Stimulated activated CD4-positive, alpha-beta T cell treated with anti-CD3 and anti-CD28 coated beads, TNF-alpha, amount 100 ng/mL, for 1 hour (primary cell): ENCODE data around the gene FCN3.

Experiments
- DNase-seq, 3 donors: peaks; one replicate each; pipeline ENCODE4 v3.0.0-alpha.2; 2020; ENCODE audit warnings: low read depth in 3 of 3, low spot score in 1 of 3

FCN3 gene

GRCh38 chr1:27360159-27361043, 14.2 kb downstream of the FCN3 start:
- DNase-seq = peak in 1 of 3 donors; percentile 29

DNA sequence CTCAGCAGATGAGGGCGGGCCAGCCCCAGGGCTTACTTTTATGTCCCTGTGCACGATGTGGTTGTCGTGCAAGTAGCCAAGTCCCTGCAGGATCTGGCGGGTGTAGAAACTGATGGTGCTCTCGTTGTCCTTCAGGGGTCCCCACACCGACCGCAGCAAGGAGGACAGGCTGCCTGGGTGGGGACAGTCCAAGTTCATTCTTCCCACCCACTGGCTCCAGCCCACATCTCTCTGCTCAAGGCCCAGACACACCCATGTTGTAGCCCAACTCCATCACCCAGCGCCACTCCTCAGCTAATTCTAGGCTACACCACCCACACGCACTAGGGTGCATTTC, 14.8 kb downstream of the FCN3 start:
- no peak for DNase-seq

DNA sequence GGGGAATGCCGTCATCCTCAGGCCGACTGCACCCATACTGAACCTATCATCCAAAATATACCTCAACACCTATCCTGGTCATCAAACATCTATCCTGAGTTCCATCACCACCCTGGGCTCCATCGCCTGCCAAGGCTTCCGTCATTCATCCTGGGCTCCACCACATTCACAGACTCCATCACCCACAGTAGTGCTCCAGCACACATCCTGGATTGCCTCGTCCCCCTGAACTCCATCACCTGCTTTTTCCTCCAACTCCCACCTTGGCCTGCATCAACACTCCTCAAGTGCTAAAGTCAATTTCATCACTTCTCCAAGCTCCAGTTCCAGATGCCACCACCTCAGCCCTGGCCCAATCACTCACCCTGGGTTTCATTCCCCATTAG, 15.7 kb downstream of the FCN3 start:
- no peak for DNase-seq

- DNase-seq = no peak
These were observed 16.3 kb downstream of the FCN3 start for GRCh38 chr1:27358038-27358927.

GRCh38 chr1:27357281-27358037, 17.2 kb downstream of the FCN3 start:
- peak; percentile 56 to 80 (median 69) for DNase-seq

DNA sequence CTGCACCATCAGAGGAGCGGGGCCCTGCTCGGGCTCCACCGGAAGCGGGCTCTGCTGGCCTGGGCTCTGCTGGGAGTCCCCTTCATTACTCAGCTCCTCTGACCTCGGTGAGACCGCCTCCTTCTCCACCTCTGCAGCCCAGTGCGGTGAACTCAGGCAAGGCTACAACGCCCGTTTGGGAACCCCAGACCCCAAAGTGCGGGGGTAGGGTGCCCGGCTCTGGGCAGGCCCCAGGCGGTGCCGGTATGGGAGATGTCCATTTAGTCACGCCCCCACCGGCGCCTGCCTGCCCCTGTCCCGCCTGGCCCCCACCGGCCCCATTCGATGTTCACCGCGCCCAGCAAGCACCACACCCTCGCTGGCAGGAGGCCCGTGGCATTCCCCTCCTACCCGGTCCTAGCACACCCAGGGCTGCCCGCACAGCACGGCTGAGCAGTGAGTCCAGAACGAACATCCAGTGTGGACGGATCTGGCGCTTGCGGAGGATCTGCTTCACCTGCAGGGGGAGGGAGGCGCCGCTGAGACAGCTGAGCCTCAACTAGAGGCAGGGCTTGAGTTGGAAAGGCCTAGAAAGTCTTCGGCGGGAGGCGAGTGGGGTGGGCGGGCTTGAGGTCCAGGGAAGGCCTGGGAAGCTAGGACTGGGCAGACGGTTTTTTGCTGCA, 17.9 kb downstream of the FCN3 start:
- DNase-seq = peak in 1 of 3 donors; percentile 27

DNA sequence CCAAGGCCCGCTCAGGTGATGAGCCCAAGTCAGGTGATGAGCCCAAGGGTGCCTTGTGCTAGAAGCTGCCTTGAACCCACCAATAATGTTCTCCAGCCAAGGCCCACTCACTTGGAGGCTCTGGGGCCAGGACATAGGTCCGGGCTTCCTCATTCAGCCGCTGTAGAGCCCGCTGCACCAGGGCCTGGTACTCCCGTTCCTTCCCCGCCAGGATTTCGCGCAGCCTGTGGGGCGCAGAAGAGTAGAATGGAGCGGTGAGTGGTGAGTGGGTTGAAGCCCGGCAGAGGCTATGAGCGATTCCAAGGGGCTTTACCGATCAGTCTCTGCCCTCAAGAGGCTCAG, 18.4 kb downstream of the FCN3 start:
- no peak for DNase-seq

GRCh38 chr1:27355683-27356082, 18.9 kb downstream of the FCN3 start:
- DNase-seq = no peak

DNA sequence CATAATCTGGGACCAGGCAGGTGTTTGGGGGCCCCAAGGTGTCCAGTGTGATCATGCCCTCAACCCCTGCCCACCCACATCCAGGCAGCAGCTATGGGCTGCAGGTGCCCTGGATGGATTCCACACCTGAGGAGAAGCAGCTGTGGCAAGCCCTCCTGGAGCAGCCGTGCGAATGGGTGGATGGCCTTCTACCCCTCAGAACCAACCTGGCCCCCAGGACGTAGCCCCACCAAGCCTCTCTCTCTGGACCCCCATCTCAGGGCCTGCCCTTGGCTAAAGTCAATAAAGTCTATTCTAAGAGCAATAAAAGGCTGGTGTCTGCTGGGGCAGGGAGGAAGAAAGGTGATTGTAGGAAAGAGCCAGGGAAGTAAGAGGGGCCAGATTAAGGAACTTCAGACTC, 21.0 kb downstream of the FCN3 start:
- no peak for DNase-seq

- no peak for DNase-seq
These were observed 21.5 kb downstream of the FCN3 start for GRCh38 chr1:27353166-27353565.

- no peak for DNase-seq
These were observed 23.0 kb downstream of the FCN3 start for GRCh38 chr1:27351541-27352107.

DNA sequence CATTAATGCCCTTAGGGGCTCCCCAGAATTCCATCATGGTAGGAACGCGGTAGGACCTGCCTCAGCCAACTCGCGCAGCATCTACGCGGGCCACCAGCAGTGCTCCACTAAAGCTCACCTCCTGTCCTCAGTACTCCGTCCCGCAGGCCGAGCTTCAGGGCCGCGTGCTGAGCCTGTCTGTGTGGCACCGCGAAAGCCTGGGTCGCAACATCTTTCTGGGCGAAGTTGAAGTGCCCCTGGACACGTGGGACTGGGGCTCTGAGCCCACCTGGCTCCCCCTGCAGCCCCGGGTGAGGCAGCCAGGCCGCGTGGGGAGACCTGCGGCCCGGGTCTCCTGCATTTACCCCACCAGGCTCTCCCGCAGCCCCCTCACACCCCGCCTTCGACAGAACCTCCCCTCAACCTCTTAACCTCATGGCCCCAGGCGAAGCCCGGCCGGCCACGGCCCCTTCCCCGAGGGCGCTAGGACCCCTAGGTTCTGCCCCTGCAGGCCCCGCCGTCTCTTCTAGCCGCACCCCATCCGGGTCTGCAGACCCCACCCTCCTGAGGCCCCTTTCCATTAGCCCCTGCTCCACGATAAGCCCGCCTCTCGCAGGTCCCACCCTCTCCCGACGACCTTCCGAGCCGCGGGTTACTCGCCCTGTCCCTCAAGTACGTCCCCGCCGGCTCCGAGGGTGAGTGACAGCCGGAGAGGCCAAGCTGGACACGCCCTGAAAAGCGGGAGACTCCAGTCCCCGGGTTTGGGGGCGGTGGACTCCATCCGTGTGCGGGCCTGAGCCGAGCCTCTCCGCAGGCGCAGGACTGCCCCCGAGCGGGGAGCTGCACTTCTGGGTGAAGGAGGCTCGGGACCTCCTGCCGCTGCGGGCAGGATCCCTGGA, 23.7 kb downstream of the FCN3 start:
- no peak for DNase-seq

GRCh38 chr1:27349784-27350662, 24.6 kb downstream of the FCN3 start:
- no peak for DNase-seq

DNA sequence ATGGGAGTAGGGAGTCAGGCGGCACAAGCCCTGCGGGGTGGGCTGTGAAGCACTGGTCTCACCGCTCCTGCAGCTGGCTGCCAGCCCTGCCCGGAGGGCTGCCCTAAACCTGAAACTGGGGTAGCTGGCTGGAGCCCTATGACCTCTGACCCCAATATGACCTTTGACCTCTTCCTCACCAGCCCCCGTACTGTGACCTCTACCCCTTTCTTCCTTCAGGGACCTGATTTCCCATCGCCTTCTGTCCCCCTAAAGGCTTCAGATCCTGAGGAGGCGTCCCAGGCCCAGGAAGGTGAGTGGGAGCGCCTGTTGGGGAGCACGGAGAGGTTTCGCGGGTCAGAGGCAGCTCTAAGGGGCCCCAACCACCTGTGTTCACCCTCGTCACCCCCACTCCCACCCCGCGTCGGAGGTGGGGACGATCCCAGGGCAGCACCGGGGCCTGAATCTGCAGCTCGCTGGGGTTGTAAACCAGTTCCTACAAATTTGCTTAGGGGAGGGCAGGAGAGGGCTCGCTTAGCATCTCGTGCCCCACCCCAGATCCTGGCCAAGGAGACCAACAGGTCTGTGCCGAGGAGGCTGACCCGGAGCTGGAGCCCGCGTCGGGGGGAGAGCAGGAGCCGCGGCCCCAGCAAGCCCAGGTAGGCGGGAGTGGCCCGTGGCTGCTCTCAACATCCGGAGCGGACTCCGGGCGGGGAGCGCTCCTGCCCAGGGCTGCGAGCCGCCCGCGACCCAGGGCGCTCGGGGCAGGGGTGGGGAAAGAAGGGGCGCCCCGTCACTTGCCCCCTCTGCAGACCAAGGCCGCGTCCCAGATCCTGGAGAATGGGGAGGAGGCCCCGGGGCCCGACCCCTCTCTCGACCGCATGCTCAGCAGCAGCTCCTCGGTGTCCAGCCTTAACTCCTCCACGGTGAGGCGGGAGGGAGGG, 25.5 kb downstream of the FCN3 start:
- no peak for DNase-seq

DNA sequence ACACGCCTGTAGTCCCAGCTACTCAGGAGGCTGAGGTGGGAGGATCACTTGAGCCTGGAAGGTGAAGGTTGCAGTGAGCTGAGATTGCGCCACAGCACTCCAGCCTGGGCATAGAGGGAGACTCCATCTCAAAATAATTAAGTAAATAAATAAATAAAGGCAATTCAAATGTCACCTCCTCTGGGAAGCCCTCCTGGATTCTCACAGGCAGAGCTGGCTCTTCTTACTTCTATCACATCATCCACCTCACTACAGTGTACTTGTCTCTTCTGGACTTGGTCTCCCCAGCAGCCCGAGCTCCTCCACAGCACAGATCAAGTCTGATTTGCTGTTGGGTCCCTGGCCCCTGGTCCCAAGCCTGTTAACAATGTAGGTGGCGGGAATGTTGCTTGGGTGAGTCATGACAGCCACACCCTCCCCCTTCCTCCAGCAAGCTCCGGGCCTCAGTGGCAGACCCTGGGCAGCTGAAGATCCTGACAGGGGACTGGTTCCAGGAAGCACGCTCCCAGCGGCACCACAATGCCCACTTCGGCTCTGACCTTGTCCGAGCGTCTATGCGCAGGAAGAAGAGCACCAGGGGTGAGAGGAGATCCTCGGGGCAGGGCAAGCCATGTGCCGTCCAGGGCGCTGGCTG, 27.5 kb downstream of the FCN3 start:
- DNase-seq = no peak

DNA sequence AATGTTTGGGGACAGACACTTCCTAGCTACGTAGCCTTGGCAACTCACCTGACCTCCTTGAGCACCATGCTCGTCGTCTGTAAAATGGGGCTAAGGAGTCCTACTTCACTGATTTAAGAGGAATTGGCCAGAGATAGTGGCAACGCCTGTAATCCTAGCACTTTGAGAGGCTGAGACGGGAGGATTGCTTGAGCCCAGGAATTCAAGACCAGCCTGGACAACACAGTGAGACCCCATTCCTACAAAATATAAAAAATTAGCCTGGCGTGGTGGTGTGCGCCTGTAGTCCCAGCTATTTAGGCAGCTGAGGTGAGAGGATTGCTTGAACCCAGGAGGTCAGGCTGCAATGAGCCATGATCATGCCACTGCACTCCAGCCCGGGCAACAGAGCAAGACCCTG, 28.3 kb downstream of the FCN3 start:
- DNase-seq = no peak

DNA sequence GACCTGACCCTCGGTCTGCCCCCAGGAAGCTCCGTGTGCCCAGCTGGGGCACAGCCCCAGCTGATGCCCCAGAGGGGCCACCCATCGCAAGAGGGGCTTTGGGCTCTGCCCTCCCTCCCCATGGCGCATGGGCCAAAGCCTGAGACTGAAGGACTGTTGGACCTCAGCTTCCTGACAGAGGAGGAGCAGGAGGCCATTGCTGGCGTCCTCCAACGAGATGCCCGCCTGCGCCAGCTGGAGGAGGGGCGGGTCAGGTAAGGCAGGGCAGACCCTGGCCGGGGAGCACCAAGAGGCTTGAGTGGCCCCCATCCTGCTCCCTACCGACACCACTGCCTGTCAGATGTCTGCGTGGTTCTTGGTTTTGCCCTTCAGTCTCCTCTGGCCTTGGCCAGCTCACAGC, 29.4 kb downstream of the FCN3 start:
- DNase-seq = no peak
